ENCODE data around the gene OR4D6. TPM values are rescaled to one million over a fixed set of nuclear protein-coding genes. Genes with fewer than 3 reads are reported as not detected.
"Not testable (repeated sequence)": the region's sequence is repeated elsewhere in the genome, so short reads cannot be mapped to it uniquely, and the experiment has no call there.

The OR4D6 gene
- not detected for polyA plus RNA-seq (ENCODE audit: insufficient read length)

GRCh38 chr11:59456661-59457060 is at the start of gene OR4D6:
OR4D6 (plus strand) TSS chr11:59456961; CDS start chr11:59456961, 0 bp downstream.
- no peak for DNase-seq

GRCh38 chr11:59413646-59414045 is 43.1 kb upstream of the OR4D6 start:
- no peak for DNase-seq

GRCh38 chr11:59415111-59415510 is 41.6 kb upstream of the OR4D6 start:
- no peak for DNase-seq

GRCh38 chr11:59416613-59417012 is 40.1 kb upstream of the OR4D6 start:
- DNase-seq, result no peak

- DNase-seq, result no peak
Measured at GRCh38 chr11:59417023-59417422, 39.7 kb upstream of the OR4D6 start.

GRCh38 chr11:59418156-59418555 is 38.6 kb upstream of the OR4D6 start:
- DNase-seq, result no peak

GRCh38 chr11:59423835-59424234 is 32.9 kb upstream of the OR4D6 start:
- DNase-seq, result no peak

- DNase-seq, result no peak
Measured at GRCh38 chr11:59425131-59425530, 31.6 kb upstream of the OR4D6 start.

- DNase-seq, result no peak
Measured at GRCh38 chr11:59426361-59427067, 30.2 kb upstream of the OR4D6 start, which contains the start of gene OR5A2. OR5A2 (minus strand) TSS chr11:59426413; CDS start chr11:59422953, 3,460 bp downstream.

- DNase-seq, result no peak
Measured at GRCh38 chr11:59427068-59427382, 29.7 kb upstream of the OR4D6 start.

- peak; percentile 3 for DNase-seq
Measured at GRCh38 chr11:59429924-59430516, 26.7 kb upstream of the OR4D6 start.

- DNase-seq, result no peak
Measured at GRCh38 chr11:59436169-59436568, 20.6 kb upstream of the OR4D6 start, which contains the start of gene OR5A1. OR5A1 (plus strand) TSS chr11:59436469; CDS start chr11:59443169, 6,700 bp downstream.

- DNase-seq, result no peak
Measured at GRCh38 chr11:59437770-59438169, 19.0 kb upstream of the OR4D6 start.

- DNase-seq, result not testable (repeated sequence)
Measured at GRCh38 chr11:59445624-59446023, 11.1 kb upstream of the OR4D6 start.

GRCh38 chr11:59448484-59448883 is 8.3 kb upstream of the OR4D6 start:
- DNase-seq, result no peak

- peak; percentile 1 for DNase-seq
Measured at GRCh38 chr11:59459916-59460315, 3.2 kb downstream of the OR4D6 start.

- peak; percentile 49 for DNase-seq
Measured at GRCh38 chr11:59463190-59463641, 6.5 kb downstream of the OR4D6 start.

- no peak for DNase-seq
Measured at GRCh38 chr11:59473015-59473414, 16.3 kb downstream of the OR4D6 start, which contains the start of gene OR4D10. OR4D10 (plus strand) TSS chr11:59473315; CDS start chr11:59477430, 4,115 bp downstream.

GRCh38 chr11:59475176-59475575 is 18.4 kb downstream of the OR4D6 start:
- no peak for DNase-seq

GRCh38 chr11:59479906-59480305 is 23.1 kb downstream of the OR4D6 start:
- DNase-seq, result no peak

GRCh38 chr11:59480359-59480758 is 23.6 kb downstream of the OR4D6 start:
- no peak for DNase-seq

GRCh38 chr11:59501931-59502330 is 45.2 kb downstream of the OR4D6 start:
- no peak for DNase-seq

GRCh38 chr11:59503276-59503675 is 46.5 kb downstream of the OR4D6 start, which contains the start of gene OR4D11:
OR4D11 (plus strand) TSS chr11:59503576; CDS start chr11:59503576, 0 bp downstream.
- DNase-seq, result no peak
